GM06990 (cell line): ENCODE results near the gene GAB1.

ENCODE experiments used
- DNase-seq: peaks from one replicate; pipeline ENCODE4 v3.0.0-alpha.2; 2011; ENCODE audit not compliant: insufficient read length; ENCODE audit errors: extremely low read depth
- H3K27me3 ChIP-seq: replicated peaks from 2 replicates; pipeline ENCODE4 v1.6.0; 2011; ENCODE audit warnings: low read length; ENCODE audit not compliant: control insufficient read depth, insufficient read depth
- H3K36me3 ChIP-seq: 2 replicates; pipeline ENCODE4 v1.5.1; 2011; ENCODE audit warnings: low read length; ENCODE audit not compliant: control insufficient read depth, insufficient read depth
- H3K4me3 ChIP-seq: replicated peaks from 2 replicates; pipeline ENCODE4 v1.5.1; 2011; ENCODE audit warnings: low read depth, mild to moderate bottlenecking, control low read depth, low read length
- CTCF ChIP-seq: IDR thresholded peaks from 2 replicates; pipeline ENCODE4 v1.5.1; 2011; ENCODE audit warnings: low read length, control low read depth, mild to moderate bottlenecking, inconsistent platforms; ENCODE audit not compliant: insufficient read depth, poor library complexity, severe bottlenecking

GAB1 gene

GRCh38 chr4:143404555-143404954 lies 67.9 kb downstream of the GAB1 start:
- no peak overlapping the region for H3K4me3 ChIP-seq

GRCh38 chr4:143405075-143405730 lies 68.5 kb downstream of the GAB1 start:
- no peak for DNase-seq
- no peak overlapping the region for H3K4me3 ChIP-seq
- TF ChIP-seq CTCF: no peak

More at GRCh38 chr4:143404555-143404954, 67.9 kb downstream of the GAB1 start:
- no peak for TF ChIP-seq CTCF
- no peaks in the 10 kb centered on the region for H3K36me3 ChIP-seq
- no peaks in the 10 kb centered on the region for H3K27me3 ChIP-seq
- DNase-seq: peak; percentile 59

GRCh38 chr4:143406523-143406922 lies 69.8 kb downstream of the GAB1 start:
- H3K4me3 ChIP-seq: no peak overlapping the region
- H3K27me3 ChIP-seq: no peaks in the 10 kb centered on the region
- no peaks in the 10 kb centered on the region for H3K36me3 ChIP-seq
- no peak for DNase-seq
- TF ChIP-seq CTCF: no peak

More at GRCh38 chr4:143405075-143405730, 68.5 kb downstream of the GAB1 start:
- Histone ChIP-seq H3K36me3 (no peaks in the 10 kb centered on the region), H3K27me3 (no peaks in the 10 kb centered on the region)

GRCh38 chr4:143407474-143407873 lies 70.8 kb downstream of the GAB1 start:
- Histone ChIP-seq H3K27me3 (no peaks in the 10 kb centered on the region), H3K36me3 (no peaks in the 10 kb centered on the region), H3K4me3 (no peak overlapping the region)
- no peak for DNase-seq
- no peak for TF ChIP-seq CTCF

GRCh38 chr4:143407888-143408287 lies 71.2 kb downstream of the GAB1 start:
- H3K36me3 ChIP-seq: no peaks in the 10 kb centered on the region
- no peak for TF ChIP-seq CTCF
- DNase-seq: no peak
- H3K27me3 ChIP-seq: no peaks in the 10 kb centered on the region
- H3K4me3 ChIP-seq: no peak overlapping the region

GRCh38 chr4:143410015-143410414 lies 73.3 kb downstream of the GAB1 start:
- no peak for DNase-seq
- Histone ChIP-seq H3K4me3 (no peak overlapping the region), H3K27me3 (no peaks in the 10 kb centered on the region), H3K36me3 (no peaks in the 10 kb centered on the region)
- no peak for TF ChIP-seq CTCF
